Mesenchymal stem cell (in vitro differentiated cells and primary cell): Measurements from ENCODE around the gene CCDC198.
A peak's percentile ranks its signal among the peaks of the same experiment; 100 is the strongest.

ENCODE experiments used
- DNase-seq: peaks from one replicate; pipeline ENCODE4 v3.0.0-alpha.2; 2013
- H2AFZ ChIP-seq: one replicate; pipeline ENCODE4 v1.6.1; 2013; ENCODE audit warnings: low read depth, mild to moderate bottlenecking, control low read depth, inconsistent platforms, low read length, moderate library complexity
- H2AK5ac ChIP-seq: 2 replicates; pipeline ENCODE4 v1.6.1; 2013; ENCODE audit warnings: low read length, moderate library complexity, mild to moderate bottlenecking, inconsistent platforms; ENCODE audit not compliant: severe bottlenecking
- H2BK120ac ChIP-seq: one replicate; pipeline ENCODE4 v1.6.1; 2013; ENCODE audit warnings: low read depth, mild to moderate bottlenecking, inconsistent platforms, low read length, moderate library complexity
- H2BK12ac ChIP-seq, 2 experiments: one replicate each; pipeline ENCODE4 v1.6.1; 2013; ENCODE audit warnings: inconsistent platforms in 2 of 2, low read length in 2 of 2, mild to moderate bottlenecking in 2 of 2, moderate library complexity in 2 of 2, control low read depth in 1 of 2
- H2BK15ac ChIP-seq: one replicate; pipeline ENCODE4 v1.6.1; 2013; ENCODE audit warnings: mild to moderate bottlenecking, low read depth, inconsistent platforms; ENCODE audit not compliant: poor library complexity, severe bottlenecking
- H2BK5ac ChIP-seq: 2 replicates; pipeline ENCODE4 v1.6.1; 2013; ENCODE audit warnings: low read depth, mild to moderate bottlenecking, low read length, control low read depth, inconsistent platforms; ENCODE audit not compliant: poor library complexity, severe bottlenecking
- H3K14ac ChIP-seq, 2 experiments: one replicate each; pipeline ENCODE4 v1.6.1; 2013; ENCODE audit warnings: inconsistent platforms in 2 of 2, low read length in 2 of 2, control low read depth in 1 of 2, mild to moderate bottlenecking in 1 of 2, moderate library complexity in 1 of 2
- H3K18ac ChIP-seq, 2 experiments: one replicate each; pipeline ENCODE4 v1.6.1; 2013; ENCODE audit warnings: inconsistent platforms in 2 of 2, low read length in 2 of 2, control low read depth in 1 of 2, low read depth in 1 of 2, mild to moderate bottlenecking in 1 of 2
- H3K23ac ChIP-seq, 2 experiments: one replicate each; pipeline ENCODE4 v1.6.1; 2013; ENCODE audit warnings: inconsistent platforms in 2 of 2, low read length in 2 of 2, mild to moderate bottlenecking in 2 of 2, moderate library complexity in 2 of 2, control low read depth in 1 of 2
- H3K27ac ChIP-seq: 2 replicates; pipeline ENCODE4 v1.5.1; 2013; ENCODE audit warnings: mild to moderate bottlenecking, moderate library complexity, low read length, control low read depth, inconsistent platforms; ENCODE audit not compliant: poor library complexity, severe bottlenecking
- H3K27me3 ChIP-seq, 2 experiments: 2 replicates each; pipeline versions ENCODE4 v1.6.1 to v1.7.0; 2013; ENCODE audit warnings: low read length in 2 of 2, mild to moderate bottlenecking in 2 of 2, moderate library complexity in 2 of 2, control low read depth in 1 of 2, inconsistent platforms in 1 of 2; ENCODE audit not compliant: control insufficient read depth in 1 of 2, insufficient read depth in 1 of 2
- H3K36me3 ChIP-seq, 2 experiments: 2 replicates each; pipeline versions ENCODE4 v1.6.1 to v1.7.0; 2013; ENCODE audit warnings: low read length in 2 of 2, control low read depth in 1 of 2, inconsistent platforms in 1 of 2, low read depth in 1 of 2, mild to moderate bottlenecking in 1 of 2; ENCODE audit not compliant: insufficient read depth in 2 of 2, control insufficient read depth in 1 of 2
- H3K4ac ChIP-seq, 2 experiments: one replicate each; pipeline ENCODE4 v1.6.1; 2013; ENCODE audit warnings: inconsistent platforms in 2 of 2, low read length in 2 of 2, mild to moderate bottlenecking in 2 of 2, moderate library complexity in 2 of 2, control low read depth in 1 of 2, low read depth in 1 of 2
- H3K4me1 ChIP-seq: 2 replicates; pipeline ENCODE4 v1.6.1; 2013; ENCODE audit warnings: low read depth, low read length, control low read depth; ENCODE audit not compliant: control insufficient read depth, insufficient read depth
- H3K4me2 ChIP-seq: 2 replicates; pipeline ENCODE4 v1.6.1; 2013; ENCODE audit warnings: low read length, mild to moderate bottlenecking, inconsistent platforms; ENCODE audit not compliant: poor library complexity, severe bottlenecking
- H3K4me3 ChIP-seq, 2 experiments: 2 replicates each; pipeline versions ENCODE4 v1.5.1 to v1.7.0; 2013; ENCODE audit warnings: low read length in 2 of 2, mild to moderate bottlenecking in 2 of 2, control low read depth in 1 of 2, low read depth in 1 of 2; ENCODE audit not compliant: insufficient read depth in 1 of 2
- H3K79me1 ChIP-seq: replicated peaks from 2 replicates; pipeline ENCODE4 v1.6.1; 2013; ENCODE audit warnings: mild to moderate bottlenecking, control low read depth, low read length, inconsistent platforms; ENCODE audit not compliant: poor library complexity, severe bottlenecking
- H3K9ac ChIP-seq: 2 replicates; pipeline ENCODE4 v1.7.0; 2013; ENCODE audit warnings: mild to moderate bottlenecking, low read length, moderate library complexity
- H3K9me3 ChIP-seq: 2 replicates; pipeline ENCODE4 v1.7.0; 2013; ENCODE audit warnings: mild to moderate bottlenecking, low read length; ENCODE audit not compliant: control insufficient read depth
- H4K8ac ChIP-seq: one replicate; pipeline ENCODE4 v1.6.1; 2013; ENCODE audit warnings: inconsistent platforms, mild to moderate bottlenecking, low read length, moderate library complexity
- H4K91ac ChIP-seq: one replicate; pipeline ENCODE4 v1.6.1; 2013; ENCODE audit warnings: mild to moderate bottlenecking, low read length, inconsistent platforms
- WGBS: methylation state at CpG from one replicate; pipeline ENCODE4 v1.1.7; 2013; ENCODE audit warnings: mixed read lengths; 5-methylcytosine and 5-hydroxymethylcytosine counted together

CCDC198 gene

GRCh38 chr14:57501039-57501557, 7.4 kb upstream of the CCDC198 start:
- H3K79me1 ChIP-seq = no peaks in the 10 kb centered on the region
- no peak overlapping the region for H4K8ac ChIP-seq
- H3K27ac ChIP-seq = no peak overlapping the region
- no peak overlapping the region for H2BK5ac ChIP-seq
- no peak overlapping the region for H2AFZ ChIP-seq
- peaks cover 6% of the 10 kb centered on the region for H3K4me1 ChIP-seq
- H2BK120ac ChIP-seq = no peak overlapping the region
- H2AK5ac ChIP-seq = no peak overlapping the region
- no peak overlapping the region for H3K4me3 ChIP-seq
- no peak overlapping the region for H3K4ac ChIP-seq
- H4K91ac ChIP-seq = no peak overlapping the region
- H3K36me3 ChIP-seq = no peaks in the 10 kb centered on the region
- H3K4me2 ChIP-seq = no peak overlapping the region
- no peaks in the 10 kb centered on the region for H3K27me3 ChIP-seq
- H3K9me3 ChIP-seq = no peaks in the 10 kb centered on the region
- no peak overlapping the region for H3K23ac ChIP-seq
- no peak overlapping the region for H2BK12ac ChIP-seq
- 65% methylated on average over 2 of the region's 2 CpGs for WGBS
- H3K9ac ChIP-seq = no peak overlapping the region
- no peak for DNase-seq
- no peak overlapping the region for H2BK15ac ChIP-seq
- no peak overlapping the region for H3K14ac ChIP-seq
- no peak overlapping the region for H3K18ac ChIP-seq

- DNase-seq = no peak
- Histone ChIP-seq H3K36me3 (no peaks in the 10 kb centered on the region), H3K4me3 (no peak overlapping the region), H3K4me1 (peaks cover 6% of the 10 kb centered on the region), H3K4ac (no peak overlapping the region), H3K14ac (no peak overlapping the region), H2BK15ac (no peak overlapping the region), H3K18ac (no peak overlapping the region), H3K27me3 (no peaks in the 10 kb centered on the region), H2AK5ac (no peak overlapping the region), H2AFZ (no peak overlapping the region), H3K27ac (no peak overlapping the region), H2BK12ac (no peak overlapping the region), H3K4me2 (no peak overlapping the region), H4K8ac (no peak overlapping the region), H4K91ac (no peak overlapping the region), H3K23ac (no peak overlapping the region), H3K9me3 (no peaks in the 10 kb centered on the region), H3K79me1 (no peaks in the 10 kb centered on the region), H3K9ac (no peak overlapping the region), H2BK5ac (no peak overlapping the region), H2BK120ac (no peak overlapping the region)
These were observed 5.0 kb upstream of the CCDC198 start for GRCh38 chr14:57498659-57499058.

- no peaks in the 10 kb centered on the region for H3K79me1 ChIP-seq
- no peak overlapping the region for H4K91ac ChIP-seq
These were observed 4.4 kb upstream of the CCDC198 start for GRCh38 chr14:57498035-57498434.

GRCh38 chr14:57495416-57495815, 1.8 kb upstream of the CCDC198 start:
- Histone ChIP-seq H3K27ac (peak overlapping the region; percentile 97), H2BK15ac (no peak overlapping the region), H3K27me3 (no peaks in the 10 kb centered on the region), H3K4me1 (peaks cover 1% of the 10 kb centered on the region), H3K18ac (no peak overlapping the region), H3K4me2 (no peak overlapping the region), H3K36me3 (no peaks in the 10 kb centered on the region), H4K91ac (no peak overlapping the region), H3K9ac (no peak overlapping the region), H3K23ac (no peak overlapping the region), H3K4ac (no peak overlapping the region), H2BK12ac (no peak overlapping the region), H3K79me1 (no peaks in the 10 kb centered on the region), H2BK120ac (no peak overlapping the region), H3K4me3 (no peak overlapping the region), H3K9me3 (no peaks in the 10 kb centered on the region), H4K8ac (no peak overlapping the region), H2BK5ac (no peak overlapping the region), H2AK5ac (no peak overlapping the region), H3K14ac (no peak overlapping the region), H2AFZ (no peak overlapping the region)
- WGBS = no CpG with 5 or more reads among the region's 2 CpGs
- no peak for DNase-seq

More at GRCh38 chr14:57498035-57498434, 4.4 kb upstream of the CCDC198 start:
- no peak overlapping the region for H3K4me2 ChIP-seq
- H3K18ac ChIP-seq = no peak overlapping the region
- H2BK15ac ChIP-seq = no peak overlapping the region
- no peaks in the 10 kb centered on the region for H3K36me3 ChIP-seq
- no peak overlapping the region for H2BK12ac ChIP-seq
- H3K14ac ChIP-seq = no peak overlapping the region
- DNase-seq = no peak
- no peaks in the 10 kb centered on the region for H3K27me3 ChIP-seq
- H3K9ac ChIP-seq = no peak overlapping the region
- no peak overlapping the region for H2BK120ac ChIP-seq
- no peaks in the 10 kb centered on the region for H3K9me3 ChIP-seq
- peaks cover 6% of the 10 kb centered on the region for H3K4me1 ChIP-seq
- no peak overlapping the region for H3K27ac ChIP-seq
- no peak overlapping the region for H4K8ac ChIP-seq
- no peak overlapping the region for H2AK5ac ChIP-seq
- H3K4ac ChIP-seq = no peak overlapping the region
- no peak overlapping the region for H2BK5ac ChIP-seq
- 97% methylated on average over 1 of the region's 4 CpGs for WGBS
- no peak overlapping the region for H3K4me3 ChIP-seq
- H3K23ac ChIP-seq = no peak overlapping the region
- no peak overlapping the region for H2AFZ ChIP-seq
